RWPE2 (cell line): ENCODE results near the gene TAPBP.
A peak's percentile ranks its signal among the peaks of the same experiment; 100 is the strongest.
"Not testable (repeated sequence)": the region's sequence is repeated elsewhere in the genome, so short reads cannot be mapped to it uniquely, and the experiment has no call there.

Source experiments
- ATAC-seq: fragments of 200-7000 bp; cut with Tn5 transposase; 3 replicates; pipeline ENCODE4 v1.9.1; 2021; ENCODE audit warnings: low read depth
- DNase-seq: peaks from one replicate; pipeline ENCODE4 v3.0.0-alpha.2; 2020; ENCODE audit warnings: low spot score
- H3K27ac ChIP-seq: fragments of 450-650 bp; 2 replicates; pipeline ENCODE4 v1.5.1; 2017; ENCODE audit warnings: mild to moderate bottlenecking; ENCODE audit not compliant: poor library complexity, severe bottlenecking
- H3K27me3 ChIP-seq: fragments of 250-450 bp; sonication (Bioruptor Pico); 2 replicates; pipeline ENCODE4 v1.5.1; 2021; ENCODE audit warnings: mild to moderate bottlenecking, moderate library complexity; ENCODE audit not compliant: insufficient read depth, poor library complexity, severe bottlenecking
- H3K36me3 ChIP-seq: fragments of 250-450 bp; sonication (Bioruptor Pico); 2 replicates; pipeline ENCODE4 v1.5.1; 2020; ENCODE audit warnings: low read depth, mild to moderate bottlenecking, moderate library complexity
- H3K4me1 ChIP-seq: fragments of 250-450 bp; sonication (Bioruptor Pico); 2 replicates; pipeline ENCODE4 v1.5.1; 2021; ENCODE audit warnings: mild to moderate bottlenecking, moderate library complexity; ENCODE audit not compliant: insufficient read depth, poor library complexity, severe bottlenecking
- H3K4me3 ChIP-seq: fragments of 250-450 bp; sonication (Bioruptor Pico); 2 replicates; pipeline ENCODE4 v1.5.1; 2021; ENCODE audit warnings: mild to moderate bottlenecking, moderate library complexity; ENCODE audit not compliant: severe bottlenecking
- H3K9me3 ChIP-seq: fragments of 250-450 bp; sonication (Bioruptor Pico); 2 replicates; pipeline ENCODE4 v1.5.1; 2021; ENCODE audit warnings: mild to moderate bottlenecking, moderate library complexity; ENCODE audit not compliant: severe bottlenecking
- TF ChIP-seq, protein P1 (sequence below): fragments of 450-650 bp; IDR thresholded peaks from one replicate; pipeline ENCODE4 v1.5.1; 2017; ENCODE audit warnings: mild to moderate bottlenecking, moderate library complexity; ENCODE audit not compliant: poor library complexity, severe bottlenecking

The TAPBP gene

DNA sequence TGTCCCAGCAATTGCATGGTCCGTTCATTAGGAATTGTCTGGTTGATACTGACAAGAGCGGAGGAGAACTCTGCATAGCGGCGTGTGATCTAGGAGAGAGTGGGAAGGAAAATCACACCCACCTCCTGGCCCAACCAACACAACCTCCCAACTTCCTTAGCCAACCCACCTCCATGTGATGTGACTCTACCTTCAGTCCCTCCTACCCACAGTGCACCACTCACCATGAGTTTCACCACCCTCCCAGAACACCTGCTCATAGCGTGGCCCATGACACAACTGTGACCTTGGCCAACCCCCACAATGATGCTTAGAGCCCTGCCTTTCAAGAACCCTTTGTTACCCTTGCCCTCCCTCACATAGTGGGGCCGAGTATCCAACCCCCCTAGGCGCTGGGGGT is 49.9 kb downstream of the TAPBP start:
- H3K4me3 ChIP-seq, result no peak overlapping the region
- TF ChIP-seq, protein P1, sequence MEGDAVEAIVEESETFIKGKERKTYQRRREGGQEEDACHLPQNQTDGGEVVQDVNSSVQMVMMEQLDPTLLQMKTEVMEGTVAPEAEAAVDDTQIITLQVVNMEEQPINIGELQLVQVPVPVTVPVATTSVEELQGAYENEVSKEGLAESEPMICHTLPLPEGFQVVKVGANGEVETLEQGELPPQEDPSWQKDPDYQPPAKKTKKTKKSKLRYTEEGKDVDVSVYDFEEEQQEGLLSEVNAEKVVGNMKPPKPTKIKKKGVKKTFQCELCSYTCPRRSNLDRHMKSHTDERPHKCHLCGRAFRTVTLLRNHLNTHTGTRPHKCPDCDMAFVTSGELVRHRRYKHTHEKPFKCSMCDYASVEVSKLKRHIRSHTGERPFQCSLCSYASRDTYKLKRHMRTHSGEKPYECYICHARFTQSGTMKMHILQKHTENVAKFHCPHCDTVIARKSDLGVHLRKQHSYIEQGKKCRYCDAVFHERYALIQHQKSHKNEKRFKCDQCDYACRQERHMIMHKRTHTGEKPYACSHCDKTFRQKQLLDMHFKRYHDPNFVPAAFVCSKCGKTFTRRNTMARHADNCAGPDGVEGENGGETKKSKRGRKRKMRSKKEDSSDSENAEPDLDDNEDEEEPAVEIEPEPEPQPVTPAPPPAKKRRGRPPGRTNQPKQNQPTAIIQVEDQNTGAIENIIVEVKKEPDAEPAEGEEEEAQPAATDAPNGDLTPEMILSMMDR, result no peak
- H3K9me3 ChIP-seq, result no peaks in the 10 kb centered on the region
- peaks cover 90% of the 10 kb centered on the region for H3K36me3 ChIP-seq
- H3K27me3 ChIP-seq, result no peaks in the 10 kb centered on the region
- DNase-seq, result no peak
- H3K27ac ChIP-seq, result no peak overlapping the region
- H3K4me1 ChIP-seq, result peaks cover 14% of the 10 kb centered on the region
- no peak for ATAC-seq

DNA sequence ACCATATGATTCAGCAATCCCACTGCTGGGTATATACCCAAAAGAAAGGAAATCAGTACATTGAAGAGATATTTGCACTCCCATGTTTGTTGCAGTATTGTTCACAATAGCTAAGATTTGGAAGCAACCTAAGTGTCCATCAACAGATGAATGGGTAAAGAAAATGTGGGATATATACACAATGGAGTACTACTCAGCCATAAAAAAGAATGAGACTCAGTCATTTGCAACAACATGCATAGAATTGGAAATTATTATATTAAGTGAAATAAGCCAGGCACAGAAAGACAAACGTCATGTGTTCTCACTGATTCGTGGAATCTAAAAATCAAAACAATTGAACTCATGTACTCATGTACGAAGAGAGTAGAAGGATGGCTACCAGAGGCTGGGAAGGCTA is 51.4 kb downstream of the TAPBP start:
- not testable (repeated sequence) for ATAC-seq, H3K9me3 ChIP-seq, H3K4me3 ChIP-seq, H3K27me3 ChIP-seq, DNase-seq, H3K27ac ChIP-seq
- H3K36me3 ChIP-seq, result peaks cover 84% of the 10 kb centered on the region
- H3K4me1 ChIP-seq, result peaks cover 19% of the 10 kb centered on the region

DNA sequence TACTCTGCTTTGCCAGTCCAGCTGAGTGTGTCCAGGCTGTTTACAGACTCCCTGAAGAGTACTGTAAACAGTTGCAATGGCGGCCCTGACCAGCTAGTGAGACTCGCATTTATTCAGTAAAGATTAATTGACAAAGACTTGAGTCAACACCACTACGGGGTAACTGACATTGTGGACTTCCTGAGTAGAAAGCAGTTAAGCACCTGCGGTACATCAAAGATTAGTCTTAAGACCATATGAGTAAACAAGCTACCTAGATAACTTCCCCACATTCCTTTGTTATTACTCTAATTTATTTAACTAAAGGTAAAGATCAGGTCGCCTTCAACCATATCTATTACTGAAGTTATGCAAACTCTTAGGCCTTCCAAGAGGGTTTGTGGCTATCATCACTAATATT is 54.8 kb downstream of the TAPBP start:
- ATAC-seq (peak; percentile 40), DNase-seq (no peak)
- H3K36me3 ChIP-seq, result peaks cover 65% of the 10 kb centered on the region
- no peak overlapping the region for H3K4me3 ChIP-seq
- peaks cover 23% of the 10 kb centered on the region for H3K4me1 ChIP-seq
- H3K27ac ChIP-seq, result no peak overlapping the region
- TF ChIP-seq, protein P1, result no peak
- H3K27me3 ChIP-seq, result no peaks in the 10 kb centered on the region
- H3K9me3 ChIP-seq, result no peaks in the 10 kb centered on the region

DNA sequence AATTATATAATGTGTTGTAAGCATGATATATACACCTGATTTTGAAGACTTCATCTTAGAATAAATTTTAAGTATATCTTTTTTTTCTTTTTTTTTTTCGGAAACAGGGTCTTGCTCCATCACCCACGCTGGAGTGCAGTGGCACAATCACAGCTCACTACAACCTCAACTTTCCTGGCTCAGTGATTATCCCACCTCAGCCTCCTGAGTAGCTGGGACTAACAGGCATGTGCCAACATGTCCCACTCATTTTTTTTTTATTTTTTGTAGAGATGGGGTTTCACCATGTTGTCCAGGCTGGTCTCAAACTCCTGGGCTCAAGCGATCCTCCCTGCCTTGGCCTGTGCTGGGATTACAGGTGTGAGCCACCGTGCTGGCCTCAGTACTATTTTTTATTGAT is 59.3 kb downstream of the TAPBP start:
- peaks cover 37% of the 10 kb centered on the region for H3K36me3 ChIP-seq
- no peaks in the 10 kb centered on the region for H3K27me3 ChIP-seq
- TF ChIP-seq, protein P1, result no peak
- H3K4me3 ChIP-seq, result no peak overlapping the region
- no peak overlapping the region for H3K27ac ChIP-seq
- H3K4me1 ChIP-seq, result peaks cover 23% of the 10 kb centered on the region
- no peaks in the 10 kb centered on the region for H3K9me3 ChIP-seq
- DNase-seq (no peak), ATAC-seq (no peak)

DNA sequence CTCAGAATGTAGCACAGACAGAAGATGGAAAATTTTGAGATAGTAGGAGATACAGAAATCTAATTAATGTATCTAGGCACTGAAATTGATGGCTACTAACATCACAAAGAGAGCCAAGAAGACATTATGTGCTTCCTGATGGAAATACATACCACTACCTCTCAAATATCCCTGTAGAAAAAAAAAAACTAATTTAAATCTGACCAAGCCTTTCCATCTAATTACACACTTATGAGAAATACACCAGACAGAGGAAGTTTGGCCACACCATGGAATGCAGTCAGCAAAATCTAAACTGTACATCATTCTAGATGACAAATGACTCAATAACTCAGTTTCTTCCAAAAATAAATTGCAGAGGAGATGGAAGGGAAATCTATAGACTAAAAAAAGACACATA is 61.1 kb downstream of the TAPBP start:
- no peak for ATAC-seq
- no peaks in the 10 kb centered on the region for H3K9me3 ChIP-seq
- H3K4me1 ChIP-seq, result peaks cover 14% of the 10 kb centered on the region
- TF ChIP-seq, protein P1, result no peak
- H3K36me3 ChIP-seq, result peaks cover 25% of the 10 kb centered on the region
- no peaks in the 10 kb centered on the region for H3K27me3 ChIP-seq
- no peak overlapping the region for H3K27ac ChIP-seq
- H3K4me3 ChIP-seq, result no peak overlapping the region
- no peak for DNase-seq
